OCI-LY1 (cell line): ENCODE results near the gene SUGCT.

Experiments
- EZH2 ChIP-seq: fragments of 200-600 bp; sonication (generic), shearing (Covaris generic); IDR thresholded peaks from 2 replicates; pipeline ENCODE4 v1.8.0; 2017; ENCODE audit warnings: borderline replicate concordance, mixed run types, mild to moderate bottlenecking, antibody characterized with exemption, low read length, moderate library complexity, mixed read lengths
- TF ChIP-seq, protein P1 (sequence below): fragments of 200-600 bp; sonication (generic), shearing (Covaris generic); IDR thresholded peaks from 2 replicates; pipeline ENCODE4 v1.5.1; 2017; ENCODE audit warnings: mild to moderate bottlenecking, antibody characterized with exemption, low read length, moderate library complexity, mixed read lengths

DNA sequence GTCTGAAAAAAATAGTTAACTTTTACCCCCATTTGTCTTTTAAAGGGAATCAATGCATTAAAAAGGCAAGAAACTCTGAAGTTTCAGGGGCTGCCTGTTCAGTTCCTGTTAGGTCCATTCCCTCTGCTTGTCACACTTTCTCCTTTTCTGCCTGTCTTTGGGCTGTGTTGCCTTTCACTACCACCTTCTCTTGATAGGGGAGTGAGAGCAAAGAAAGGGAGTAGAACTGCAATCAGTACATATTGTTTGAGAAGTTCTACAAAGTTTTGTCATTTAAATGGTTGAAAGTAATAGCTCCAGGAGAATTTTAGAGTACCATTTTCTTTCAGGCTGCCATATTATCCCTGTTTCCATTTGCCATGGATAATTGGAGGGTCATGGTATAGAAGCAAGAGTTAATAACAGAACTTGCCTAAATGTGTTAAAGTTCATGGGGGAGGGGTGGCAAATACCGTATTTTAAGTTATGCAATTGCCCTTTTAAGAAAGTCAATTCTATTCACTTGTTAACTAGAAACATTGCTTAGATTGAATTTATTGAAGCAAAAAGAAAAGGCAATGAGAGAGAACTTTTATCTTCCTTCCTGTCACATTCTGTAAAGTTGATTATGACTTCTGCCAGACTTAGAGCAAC is 39.0 kb upstream of the SUGCT start:
- TF ChIP-seq, protein P1, sequence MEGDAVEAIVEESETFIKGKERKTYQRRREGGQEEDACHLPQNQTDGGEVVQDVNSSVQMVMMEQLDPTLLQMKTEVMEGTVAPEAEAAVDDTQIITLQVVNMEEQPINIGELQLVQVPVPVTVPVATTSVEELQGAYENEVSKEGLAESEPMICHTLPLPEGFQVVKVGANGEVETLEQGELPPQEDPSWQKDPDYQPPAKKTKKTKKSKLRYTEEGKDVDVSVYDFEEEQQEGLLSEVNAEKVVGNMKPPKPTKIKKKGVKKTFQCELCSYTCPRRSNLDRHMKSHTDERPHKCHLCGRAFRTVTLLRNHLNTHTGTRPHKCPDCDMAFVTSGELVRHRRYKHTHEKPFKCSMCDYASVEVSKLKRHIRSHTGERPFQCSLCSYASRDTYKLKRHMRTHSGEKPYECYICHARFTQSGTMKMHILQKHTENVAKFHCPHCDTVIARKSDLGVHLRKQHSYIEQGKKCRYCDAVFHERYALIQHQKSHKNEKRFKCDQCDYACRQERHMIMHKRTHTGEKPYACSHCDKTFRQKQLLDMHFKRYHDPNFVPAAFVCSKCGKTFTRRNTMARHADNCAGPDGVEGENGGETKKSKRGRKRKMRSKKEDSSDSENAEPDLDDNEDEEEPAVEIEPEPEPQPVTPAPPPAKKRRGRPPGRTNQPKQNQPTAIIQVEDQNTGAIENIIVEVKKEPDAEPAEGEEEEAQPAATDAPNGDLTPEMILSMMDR = no peak
- TF ChIP-seq EZH2 = no peak
